H1 (cell line): ENCODE data around the gene AHNAK2. TPM values are rescaled to one million over a fixed set of nuclear protein-coding genes. Genes with fewer than 3 reads are reported as not detected.
A peak's percentile ranks its signal among the peaks of the same experiment; 100 is the strongest.

ENCODE experiments used
- CTCF ChIA-PET: fragments of 300-600 bp; sonication (Branson Sonifier 250); formaldehyde crosslinking; loops from one replicate; lab custom pipeline; 2021; ENCODE audit not compliant: partially characterized antibody; lab: Charles Lee
- POLR2A ChIA-PET: fragments of 300-600 bp; sonication (Branson Sonifier 250); formaldehyde crosslinking; loops from one replicate; lab custom pipeline; 2021; ENCODE audit warnings: inconsistent platforms; ENCODE audit not compliant: partially characterized antibody; lab: Charles Lee
- DNase-seq, 2 experiments: peaks; one replicate each; pipeline versions ENCODE4 v3.0.0 to v3.0.0-alpha.2; 2010 to 2022; ENCODE audit warnings: low spot score in 2 of 2, low read depth in 1 of 2, mixed read lengths in 1 of 2
- FAIRE-seq: peaks from 2 replicates; lab custom pipeline; 2011; peaks lifted over from hg19 to GRCh38; lab: Jason Lieb, UNC
- H2AFZ ChIP-seq: 2 replicates; pipeline ENCODE4 v1.8.1; 2012; ENCODE audit warnings: low read length, inconsistent platforms
- H2AK5ac ChIP-seq: 2 replicates; pipeline ENCODE4 v1.6.1; 2013; ENCODE audit warnings: low read depth, low read length
- H2BK120ac ChIP-seq: replicated peaks from 2 replicates; pipeline ENCODE3; 2013; ENCODE audit warnings: low read depth, low read length, inconsistent platforms
- H2BK12ac ChIP-seq: 2 replicates; pipeline ENCODE4 v1.6.1; 2013; ENCODE audit warnings: low read depth, low read length
- H2BK15ac ChIP-seq: 2 replicates; pipeline ENCODE4 v1.6.1; 2013; ENCODE audit warnings: low read length
- H2BK20ac ChIP-seq: 2 replicates; pipeline ENCODE4 v1.6.1; 2013; ENCODE audit warnings: low read length
- H2BK5ac ChIP-seq: 2 replicates; pipeline ENCODE4 v1.6.1; 2013; ENCODE audit warnings: low read depth, low read length
- H3K14ac ChIP-seq: 2 replicates; pipeline ENCODE4 v1.6.1; 2013; ENCODE audit warnings: inconsistent platforms; ENCODE audit not compliant: insufficient read length
- H3K18ac ChIP-seq: 2 replicates; pipeline ENCODE4 v1.6.1; 2013; ENCODE audit warnings: low read length; ENCODE audit errors: extremely low read depth
- H3K23ac ChIP-seq: 2 replicates; pipeline ENCODE4 v1.6.1; 2013; ENCODE audit warnings: inconsistent platforms; ENCODE audit not compliant: insufficient read length
- H3K23me2 ChIP-seq: 2 replicates; pipeline ENCODE4 v1.6.1; 2013; ENCODE audit warnings: low read depth, low read length
- H3K27ac ChIP-seq: 2 replicates; pipeline ENCODE4 v1.6.1; 2011; ENCODE audit warnings: low read depth, low read length, inconsistent platforms
- H3K27me3 ChIP-seq, 4 experiments: replicated peaks in 1 of 4; 1 replicate in 1 of 4; 2 replicates in 3 of 4; pipeline versions ENCODE4 v1.6.1 to v1.8.1; 2011 to 2013; ENCODE audit warnings: low read length in 3 of 4, mild to moderate bottlenecking in 3 of 4, inconsistent platforms in 2 of 4, mixed read lengths in 2 of 4, moderate library complexity in 1 of 4; ENCODE audit not compliant: control insufficient read depth in 3 of 4, insufficient read depth in 3 of 4; ENCODE audit errors: extremely low read depth in 1 of 4
- H3K36me3 ChIP-seq, 4 experiments: 2 replicates each; pipeline versions ENCODE4 v1.6.1 to v1.8.1; 2011 to 2013; ENCODE audit warnings: mild to moderate bottlenecking in 4 of 4, low read length in 3 of 4, moderate library complexity in 2 of 4, control low read depth in 1 of 4, inconsistent platforms in 1 of 4; ENCODE audit not compliant: insufficient read depth in 4 of 4, control insufficient read depth in 2 of 4
- H3K4ac ChIP-seq: replicated peaks from 2 replicates; pipeline ENCODE3; 2013; ENCODE audit warnings: low read length, low read depth, mixed read lengths, inconsistent platforms; ENCODE audit not compliant: insufficient read length
- H3K4me1 ChIP-seq, 4 experiments: replicated peaks in 1 of 4; 1 replicate in 1 of 4; 2 replicates in 3 of 4; pipeline versions ENCODE4 v1.6.1 to v1.8.1; 2011 to 2013; ENCODE audit warnings: low read length in 3 of 4, inconsistent platforms in 2 of 4, mixed read lengths in 1 of 4; ENCODE audit not compliant: insufficient read depth in 4 of 4, control insufficient read depth in 3 of 4
- H3K4me2 ChIP-seq, 2 experiments: 2 replicates each; pipeline versions ENCODE4 v1.6.1 to v1.8.1; 2011 to 2013; ENCODE audit warnings: low read depth in 2 of 2, low read length in 2 of 2, control low read depth in 1 of 2, inconsistent platforms in 1 of 2, mild to moderate bottlenecking in 1 of 2; ENCODE audit not compliant: insufficient read depth in 1 of 2
- H3K4me3 ChIP-seq, 4 experiments: fragments of 200-600, 300-600 bp in 1 of 4; sonication (generic), shearing (Covaris generic), sonication (Bioruptor Twin) in 1 of 4; 2 replicates each; pipeline versions ENCODE4 v1.5.1 to v1.8.1; 2011 to 2016; ENCODE audit warnings: low read length in 4 of 4, low read depth in 3 of 4, control low read depth in 2 of 4, inconsistent platforms in 2 of 4, mild to moderate bottlenecking in 2 of 4, mixed read lengths in 1 of 4, moderate library complexity in 1 of 4; ENCODE audit not compliant: insufficient read depth in 2 of 4; ENCODE audit errors: extremely low read depth in 1 of 4
- H3K56ac ChIP-seq: replicated peaks from 2 replicates; pipeline ENCODE3; 2013; ENCODE audit warnings: low read depth, mild to moderate bottlenecking, mixed read lengths, low read length, inconsistent platforms; ENCODE audit not compliant: insufficient read length
- H3K79me1 ChIP-seq: 2 replicates; pipeline ENCODE4 v1.6.1; 2013; ENCODE audit warnings: low read depth, low read length, control low read depth
- H3K79me2 ChIP-seq, 2 experiments: 2 replicates each; pipeline versions ENCODE4 v1.6.1 to v1.8.1; 2012 to 2013; ENCODE audit warnings: low read length in 2 of 2, mild to moderate bottlenecking in 2 of 2, inconsistent platforms in 1 of 2; ENCODE audit not compliant: insufficient read depth in 2 of 2, control insufficient read depth in 1 of 2
- H3K9ac ChIP-seq, 4 experiments: replicated peaks in 1 of 4; 1 replicate in 1 of 4; 2 replicates in 3 of 4; pipeline versions ENCODE4 v1.6.1 to v1.8.1; 2011 to 2013; ENCODE audit warnings: low read depth in 3 of 4, low read length in 3 of 4, control low read depth in 2 of 4, mild to moderate bottlenecking in 2 of 4, moderate library complexity in 2 of 4, inconsistent platforms in 1 of 4; ENCODE audit errors: extremely low read depth in 1 of 4
- H3K9me3 ChIP-seq, 2 experiments: 2 replicates each; pipeline versions ENCODE4 v1.6.1 to v1.8.1; 2012 to 2013; ENCODE audit warnings: mild to moderate bottlenecking in 2 of 2, moderate library complexity in 2 of 2, control low read depth in 1 of 2, inconsistent platforms in 1 of 2, low read depth in 1 of 2, low read length in 1 of 2, mixed read lengths in 1 of 2; ENCODE audit not compliant: insufficient read depth in 2 of 2
- H4K20me1 ChIP-seq, 2 experiments: replicated peaks in 1 of 2; 2 replicates each; pipeline versions ENCODE3 to v1.8.1; 2011 to 2013; ENCODE audit warnings: inconsistent platforms in 2 of 2, low read length in 2 of 2, mild to moderate bottlenecking in 1 of 2; ENCODE audit not compliant: insufficient read depth in 2 of 2, control insufficient read depth in 1 of 2
- H4K5ac ChIP-seq: 2 replicates; pipeline ENCODE4 v1.6.1; 2013; ENCODE audit warnings: low read length, low read depth, mixed read lengths, inconsistent platforms; ENCODE audit not compliant: insufficient read length
- H4K8ac ChIP-seq: 2 replicates; pipeline ENCODE4 v1.8.0; 2013; ENCODE audit warnings: mild to moderate bottlenecking, moderate library complexity, low read length, inconsistent platforms; ENCODE audit not compliant: insufficient read depth; ENCODE audit errors: extremely low read depth
- H4K91ac ChIP-seq: replicated peaks from 2 replicates; pipeline ENCODE3; 2013; ENCODE audit warnings: low read length, mixed read lengths, inconsistent platforms; ENCODE audit not compliant: insufficient read length
- ATF2 ChIP-seq: IDR thresholded peaks from 2 replicates; pipeline ENCODE4 v1.6.1; 2012; ENCODE audit warnings: low read length, inconsistent platforms
- ATF3 ChIP-seq: IDR thresholded peaks from 2 replicates; pipeline ENCODE4 v1.6.1; 2011; ENCODE audit warnings: low read depth, mild to moderate bottlenecking, low read length; ENCODE audit not compliant: insufficient read depth
- BACH1 ChIP-seq: IDR thresholded peaks from 2 replicates; pipeline ENCODE4 v1.6.1; 2012; ENCODE audit warnings: low read length, improper control_type of control experiment
- HDAC2 ChIP-seq, 2 experiments: fragments of 300-600 bp in 1 of 2; sonication (generic) in 1 of 2; IDR thresholded peaks; 2 replicates each; pipeline ENCODE4 v1.6.1; 2011 to 2012; ENCODE audit warnings: low read depth in 2 of 2, low read length in 2 of 2, mild to moderate bottlenecking in 2 of 2, moderate library complexity in 2 of 2, borderline replicate concordance in 1 of 2, inconsistent platforms in 1 of 2
- KDM1A ChIP-seq: fragments of 200-600, 300-600 bp; sonication (generic); IDR thresholded peaks from 2 replicates; pipeline ENCODE4 v1.7.1; 2016; ENCODE audit warnings: mild to moderate bottlenecking, low read length, borderline replicate concordance
- KDM4A ChIP-seq: IDR thresholded peaks from one replicate; pipeline ENCODE4 v1.7.1; 2012; ENCODE audit warnings: low read depth, mild to moderate bottlenecking, moderate library complexity, low read length, inconsistent platforms; ENCODE audit not compliant: severe bottlenecking
- PHF8 ChIP-seq: fragments of 200-600 bp; sonication (generic); conservative IDR thresholded peaks from 2 replicates; pipeline ENCODE4 v1.7.1; 2012; ENCODE audit warnings: low read depth, mild to moderate bottlenecking, inconsistent platforms, low read length, moderate library complexity
- POLR2A ChIP-seq, 2 experiments: IDR thresholded peaks; 1 replicate in 1 of 2; 2 replicates in 1 of 2; pipeline ENCODE4 v1.6.1; 2011; ENCODE audit warnings: low read depth in 2 of 2, low read length in 2 of 2, mild to moderate bottlenecking in 2 of 2; ENCODE audit errors: control extremely low read depth in 1 of 2
- SRF ChIP-seq: IDR thresholded peaks from 2 replicates; pipeline ENCODE4 v1.6.1; 2011; ENCODE audit warnings: mild to moderate bottlenecking, low read depth, low read length, moderate library complexity
- TAF7 ChIP-seq: optimal IDR thresholded peaks from 2 replicates; pipeline ENCODE3; 2011; ENCODE audit warnings: low read depth, mild to moderate bottlenecking, inconsistent platforms, low read length, moderate library complexity, borderline replicate concordance
- TEAD4 ChIP-seq: IDR thresholded peaks from 2 replicates; pipeline ENCODE4 v1.6.1; 2012; ENCODE audit warnings: low read depth, low read length, inconsistent platforms, mixed read lengths
- WGBS, 2 experiments: shearing (Covaris generic) in 1 of 2; methylation state at CpG; one replicate each; pipeline versions ENCODE4 v1.1.6 to v1.1.7; 2013 to 2015; ENCODE audit warnings: low lambda C conversion rate in 2 of 2, mixed read lengths in 2 of 2, inconsistent platforms in 1 of 2, low coverage in 1 of 2, missing lambda C conversion rate in 1 of 2; ENCODE audit not compliant: insufficient replicate concordance in 2 of 2, insufficient coverage in 1 of 2, insufficient read length in 1 of 2; ENCODE audit errors: extremely low coverage in 1 of 2, missing lambda C conversion rate in 1 of 2; 5-methylcytosine and 5-hydroxymethylcytosine counted together
- polyA plus RNA-seq, 7 experiments: library from polyadenylated mRNA; depleted of rRNA in 3 of 7; stranded (reverse) in 5 of 7; unstranded in 2 of 7; fragments of >200 nt in 5 of 7; fragments of 200-250 nt in 2 of 7; gene quantifications; 1 replicate in 5 of 7; 2 replicates in 1 of 7; 4 replicates in 1 of 7; pipeline versions ENCODE4 v1.2.1 to v1.2.3, GENCODE V29; 2011 to 2013; ENCODE audit warnings: missing spikeins in 2 of 7, mixed read lengths in 2 of 7
- total RNA-seq: library from RNA; stranded (reverse); fragmentation: NEBNext Ultra II Directional; extraction: Animal tissue kit (Norgen Biotek cat#: 25700); gene quantifications from 2 replicates; pipeline ENCODE4 v1.2.1, GENCODE V29; 2021

Gene AHNAK2
- total and polyA plus RNA-seq, 2 of the 8 experiments (the other 6 are each of a cell fraction or from before 2014, with no cell fraction given) = 0.95 to 2.0 TPM

GRCh38 chr14:104994978-104995377 lies 16.8 kb upstream of the AHNAK2 start:
- H3K18ac ChIP-seq = no peak overlapping the region
- no peak overlapping the region for H2BK120ac ChIP-seq
- peaks cover 0 to 4% (median 0%) of the 10 kb centered on the region in 4 experiments; a peak in 2 of 8 replicates for H3K36me3 ChIP-seq
- H2BK5ac ChIP-seq = no peak overlapping the region
- no peaks in the 10 kb centered on the region for H3K4me1 ChIP-seq
- no peak overlapping the region for H3K27ac ChIP-seq
- H2AK5ac ChIP-seq = no peak overlapping the region
- WGBS, 2 experiments = 95% methylated on average over 6 of the region's 6 CpGs; no CpG with 5 or more reads in 1 of the 2 experiments
- no peaks in the 10 kb centered on the region for H3K79me1 ChIP-seq
- no peak overlapping the region for H2BK20ac ChIP-seq
- H4K91ac ChIP-seq = no peak overlapping the region
- POLR2A ChIA-PET = interaction anchor here (0.7 to 2.2 kb wide), 2 partner anchors 12 to 24 kb away, joined by 3 to 9 read pairs; no protein-coding TSS in a partner anchor
- H2BK15ac ChIP-seq = no peak overlapping the region
- no peak overlapping the region for H2AFZ ChIP-seq
- CTCF ChIA-PET = interaction anchor here (0.6 to 2.3 kb wide), 5 partner anchors 18 to 202 kb away, joined by 3 to 10 read pairs (median 4); no protein-coding TSS in a partner anchor
- H3K4me2 ChIP-seq = no peak overlapping the region
- H3K9me3 ChIP-seq = no peaks in the 10 kb centered on the region
- H3K56ac ChIP-seq = no peak overlapping the region
- peak overlapping the region; percentile 46; the same call in 1 of the 2 replicates for H4K8ac ChIP-seq
- peaks cover 0 to 3% of the 10 kb centered on the region in 2 experiments for H4K20me1 ChIP-seq
- no peak overlapping the region for H3K4ac ChIP-seq
- H3K4me3 ChIP-seq = no peak overlapping the region
- H3K9ac ChIP-seq = no peak overlapping the region
- FAIRE-seq = no peak
- H4K5ac ChIP-seq = no peak overlapping the region
- no peaks in the 10 kb centered on the region for H3K23me2 ChIP-seq
- no peak for DNase-seq
- H2BK12ac ChIP-seq = no peak overlapping the region
- no peaks in the 10 kb centered on the region for H3K79me2 ChIP-seq
- no peak overlapping the region for H3K14ac ChIP-seq
- 0 out of 7 replicates have a peak, but pooled peaks cover 0 to 2% (median 0%) of the 10 kb centered on the region in 4 experiments for H3K27me3 ChIP-seq
- H3K23ac ChIP-seq = no peak overlapping the region
- no peak for TF ChIP-seq POLR2A (IDR thresholded peaks at IDR 0.05; ENCODE audit: control extremely low read depth in 1 of 2, low read depth in 2 of 2, low read length in 2 of 2)
- TF ChIP-seq SRF = no peak
- TF ChIP-seq KDM4A = no peak
- TF ChIP-seq ATF2 = no peak
- TF ChIP-seq TAF7 = no peak
- TF ChIP-seq BACH1 = no peak
- no peak for TF ChIP-seq ATF3
- no peak for TF ChIP-seq PHF8
- no peak for TF ChIP-seq TEAD4
- no peak for TF ChIP-seq HDAC2 (IDR thresholded peaks at IDR 0.05; ENCODE audit: borderline replicate concordance in 1 of 2, low read depth in 2 of 2, low read length in 2 of 2)
- no peak for TF ChIP-seq KDM1A
